Activated T-cell treated with anti-CD3 and anti-CD28 coated beads, Interleukin-2, amount 50 U/mL, for 4 hours (primary cell): ENCODE results near the gene ATP11A. TPM values are rescaled to one million over a fixed set of nuclear protein-coding genes. Genes with fewer than 3 reads are reported as not detected.

Experiments
- ATAC-seq, 2 donors: fragments of 200-7000 bp; cut with Tn5 transposase; one replicate each; pipeline ENCODE4 v1.10.0; 2021
- DNase-seq: peaks from one replicate; pipeline ENCODE4 v3.0.0-alpha.2; 2020
- H3K27me3 Mint-ChIP-seq: one replicate; pipeline ENCODE4 v1.8.0; 2021; ENCODE audit warnings: low read depth, mixed read lengths
- H3K36me3 Mint-ChIP-seq: one replicate; pipeline ENCODE4 v1.8.0; 2022; ENCODE audit warnings: mixed read lengths; ENCODE audit not compliant: insufficient read depth
- H3K4me1 Mint-ChIP-seq: one replicate; pipeline ENCODE4 v1.8.0; 2021; ENCODE audit warnings: low read depth, mixed read lengths
- H3K4me3 Mint-ChIP-seq: one replicate; pipeline ENCODE4 v1.8.0; 2021; ENCODE audit warnings: mild to moderate bottlenecking, moderate library complexity, mixed read lengths
- H3K9me3 Mint-ChIP-seq: one replicate; pipeline ENCODE4 v1.8.0; 2021; ENCODE audit warnings: mixed read lengths
- total RNA-seq, 3 donors: library from RNA; stranded (reverse); gene quantifications; one replicate each; pipeline ENCODE4 v1.2.1, GENCODE V29; 2021

Gene ATP11A
- total RNA-seq, 3 donors from 2014 or later = 34.7 to 40.8 (median 35.6) TPM

DNA sequence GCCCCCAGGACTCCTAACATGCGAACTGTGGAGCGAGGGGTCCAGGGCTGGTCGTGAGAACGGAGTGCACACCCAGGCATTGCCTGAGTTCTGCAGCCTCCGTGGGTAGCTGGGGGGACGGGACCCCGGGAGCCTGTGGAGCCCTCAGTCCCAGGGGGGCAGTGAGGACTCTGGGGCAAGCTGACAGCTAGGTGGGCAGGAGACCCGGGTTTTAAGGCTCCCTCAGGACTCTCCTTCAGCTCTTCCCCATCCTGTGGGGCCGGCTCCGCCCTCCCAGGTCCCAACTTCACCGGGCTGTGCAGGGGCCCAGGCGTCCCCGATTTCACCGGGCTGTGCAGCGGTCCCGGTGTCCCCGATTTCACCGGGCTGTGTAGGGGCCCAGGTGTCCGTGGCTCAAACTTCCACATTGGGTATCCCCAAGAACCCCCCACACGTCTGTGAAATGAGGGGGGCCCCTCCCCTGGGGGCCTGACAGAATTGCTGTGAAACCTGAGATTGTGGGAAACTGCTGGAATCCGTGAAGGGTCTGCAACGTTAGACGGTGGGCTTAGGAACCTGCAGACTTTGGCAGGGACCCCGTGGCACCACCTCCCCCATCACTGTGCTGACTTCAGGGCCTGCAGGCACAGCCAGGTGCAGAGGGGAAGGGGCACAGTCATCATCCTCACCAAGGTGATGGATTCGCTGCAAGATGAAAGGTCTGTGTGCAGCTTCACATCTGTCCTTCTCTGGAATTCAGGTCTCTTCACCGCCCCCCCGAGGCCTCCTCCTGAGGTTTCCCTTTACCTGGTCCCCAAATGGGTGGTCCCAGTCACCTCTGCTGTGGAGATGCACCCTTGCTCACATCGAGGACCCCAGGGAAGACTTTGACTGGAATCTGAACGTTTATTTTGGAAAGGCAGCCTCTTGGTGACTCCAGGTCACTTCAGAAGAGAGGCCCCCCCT lies 206.0 kb downstream of the ATP11A start:
- Mint-ChIP-seq H3K9me3 (no peaks in the 10 kb centered on the region), H3K36me3 (no peaks in the 10 kb centered on the region), H3K27me3 (peaks cover 15% of the 10 kb centered on the region), H3K4me3 (no peak overlapping the region), H3K4me1 (peaks cover 4% of the 10 kb centered on the region)
- DNase-seq = no peak
- peak in 1 of 2 donors; percentile 16 for ATAC-seq

DNA sequence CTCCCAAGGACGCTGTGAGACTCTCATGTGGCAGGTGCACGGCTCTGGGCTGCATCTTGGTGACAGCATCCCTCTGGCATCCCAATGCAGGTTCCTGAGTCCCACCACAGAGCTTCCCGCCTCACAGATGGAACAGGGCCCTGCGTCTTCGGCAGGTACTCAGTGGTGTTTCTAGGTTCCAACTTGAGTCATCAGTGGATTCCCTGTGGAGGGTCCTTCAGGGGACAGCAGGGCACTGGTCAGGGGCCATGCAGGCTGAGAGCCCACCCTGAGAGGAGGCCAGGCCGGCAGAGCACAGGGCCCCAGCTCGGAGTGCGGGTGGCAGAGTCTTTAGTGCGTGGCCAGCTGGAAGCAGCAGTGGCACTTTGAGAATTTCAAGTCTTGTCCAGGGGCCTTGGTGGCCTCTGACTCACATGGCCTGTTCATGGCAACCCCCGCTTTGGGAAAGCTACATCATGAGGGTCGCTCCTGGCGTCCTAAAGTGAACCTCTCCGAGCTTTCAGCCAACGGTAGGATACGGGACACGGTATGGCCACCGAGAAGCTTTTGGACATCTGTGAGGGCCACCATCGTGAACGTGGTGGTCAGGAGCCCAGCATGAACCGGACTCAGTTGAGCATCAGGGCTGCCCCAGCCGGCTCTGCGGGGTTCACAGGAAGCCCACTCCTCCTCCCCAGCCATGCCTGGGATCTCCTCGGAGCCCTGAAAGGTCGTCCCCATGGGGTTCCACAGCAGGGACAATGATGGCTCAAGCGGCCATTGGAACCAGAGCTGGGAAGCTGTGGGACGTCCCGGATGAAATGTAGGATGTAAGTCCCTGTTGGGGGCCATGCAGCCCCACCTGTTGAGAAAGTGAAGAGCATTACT lies 207.1 kb downstream of the ATP11A start:
- no peak for ATAC-seq
- H3K4me3 Mint-ChIP-seq = no peak overlapping the region
- no peaks in the 10 kb centered on the region for H3K36me3 Mint-ChIP-seq
- peaks cover 4% of the 10 kb centered on the region for H3K4me1 Mint-ChIP-seq
- no peak for DNase-seq
- peaks cover 15% of the 10 kb centered on the region for H3K27me3 Mint-ChIP-seq
- no peaks in the 10 kb centered on the region for H3K9me3 Mint-ChIP-seq

DNA sequence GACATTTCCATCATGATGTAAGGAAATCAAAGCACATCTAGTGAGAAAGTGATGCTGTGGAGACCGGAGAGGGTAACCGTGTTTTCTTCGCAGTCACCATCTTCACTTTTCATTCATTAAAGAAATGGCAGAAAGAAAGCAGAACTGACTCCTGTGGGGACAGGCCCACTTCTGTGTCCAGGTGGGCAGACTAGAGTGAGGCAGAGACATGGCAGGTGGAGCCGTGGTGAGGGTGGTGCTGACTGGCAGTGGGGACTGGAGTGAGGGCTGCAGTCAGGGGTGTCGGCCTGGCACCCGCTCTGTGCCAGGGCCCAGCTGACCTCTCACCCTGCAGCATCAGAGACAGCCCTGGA lies 207.7 kb downstream of the ATP11A start:
- H3K4me3 Mint-ChIP-seq = no peak overlapping the region
- H3K4me1 Mint-ChIP-seq = peaks cover 4% of the 10 kb centered on the region
- H3K9me3 Mint-ChIP-seq = no peaks in the 10 kb centered on the region
- H3K36me3 Mint-ChIP-seq = no peaks in the 10 kb centered on the region
- H3K27me3 Mint-ChIP-seq = peaks cover 15% of the 10 kb centered on the region
- DNase-seq = no peak
- ATAC-seq = no peak

DNA sequence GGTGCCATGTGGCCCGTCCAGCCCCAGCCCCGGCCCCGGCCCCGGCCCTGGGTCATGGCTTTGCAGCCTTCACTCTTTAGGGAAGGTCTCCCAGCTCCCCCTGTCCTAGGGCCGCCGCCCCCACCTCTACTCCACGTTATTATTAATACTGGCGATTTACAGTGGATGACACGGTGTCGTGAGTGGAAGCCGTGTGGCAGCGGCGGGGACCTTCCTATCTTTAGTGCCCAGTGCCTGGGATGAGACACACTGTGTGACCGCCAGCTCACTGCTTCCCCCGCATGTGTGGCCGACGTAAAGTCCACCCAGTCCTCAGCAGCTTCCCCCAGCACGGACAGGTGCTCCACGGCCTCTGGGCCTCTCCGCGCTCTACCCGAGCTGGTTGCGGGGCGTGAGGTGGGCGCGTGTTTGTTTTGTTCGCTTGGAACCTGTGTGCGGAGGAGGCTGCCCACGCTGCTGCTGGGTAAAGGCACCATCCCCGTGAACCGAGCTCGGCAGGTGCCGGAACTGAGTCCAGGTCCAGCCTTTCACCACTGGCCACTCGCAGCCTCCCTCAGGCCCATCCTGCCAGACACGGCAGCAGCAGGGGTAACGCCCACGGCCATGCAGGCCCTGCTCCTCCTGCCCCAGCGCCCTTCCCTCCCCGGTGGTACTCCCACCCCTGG lies 208.2 kb downstream of the ATP11A start:
- ATAC-seq (no peak), DNase-seq (no peak)
- H3K4me3 Mint-ChIP-seq = no peak overlapping the region
- no peaks in the 10 kb centered on the region for H3K36me3 Mint-ChIP-seq
- no peaks in the 10 kb centered on the region for H3K9me3 Mint-ChIP-seq
- peaks cover under 1% of the 10 kb centered on the region for H3K4me1 Mint-ChIP-seq
- H3K27me3 Mint-ChIP-seq = peaks cover 15% of the 10 kb centered on the region

DNA sequence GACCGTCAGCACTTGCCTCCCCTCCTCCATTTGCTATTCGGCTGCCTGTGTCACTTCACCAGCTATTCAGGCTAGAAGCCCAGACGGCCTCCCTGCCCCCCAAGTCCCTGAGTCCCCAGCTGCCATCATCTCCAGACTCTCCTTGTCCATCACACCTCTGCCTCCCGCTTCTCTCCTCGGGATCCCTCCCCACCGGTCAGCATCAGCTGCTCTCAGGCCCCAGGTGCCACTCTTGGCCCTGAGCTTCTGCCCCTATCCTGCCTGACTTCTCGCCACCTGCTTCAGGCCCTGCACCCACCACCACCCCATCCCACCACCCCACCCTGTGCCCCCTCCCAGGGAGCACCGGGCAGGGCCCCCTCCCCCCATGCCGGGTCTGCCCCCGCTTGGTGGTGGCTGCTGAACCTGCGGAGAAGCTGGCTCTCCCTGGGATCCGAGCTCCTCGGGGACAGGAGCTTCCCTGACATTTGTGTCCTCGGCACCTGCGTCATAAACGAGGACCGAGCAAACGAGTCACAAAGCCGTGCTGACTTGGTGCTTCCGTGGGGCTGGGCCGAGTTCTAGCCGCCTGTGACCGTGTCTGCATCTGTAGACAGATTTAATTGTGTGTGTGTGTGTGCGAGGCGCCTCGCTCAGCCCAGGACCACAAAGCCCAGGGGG lies 208.9 kb downstream of the ATP11A start:
- ATAC-seq (no peak), DNase-seq (no peak)
- H3K4me1 Mint-ChIP-seq = no peaks in the 10 kb centered on the region
- H3K4me3 Mint-ChIP-seq = no peak overlapping the region
- H3K36me3 Mint-ChIP-seq = no peaks in the 10 kb centered on the region
- H3K27me3 Mint-ChIP-seq = peaks cover 15% of the 10 kb centered on the region
- H3K9me3 Mint-ChIP-seq = no peaks in the 10 kb centered on the region

DNA sequence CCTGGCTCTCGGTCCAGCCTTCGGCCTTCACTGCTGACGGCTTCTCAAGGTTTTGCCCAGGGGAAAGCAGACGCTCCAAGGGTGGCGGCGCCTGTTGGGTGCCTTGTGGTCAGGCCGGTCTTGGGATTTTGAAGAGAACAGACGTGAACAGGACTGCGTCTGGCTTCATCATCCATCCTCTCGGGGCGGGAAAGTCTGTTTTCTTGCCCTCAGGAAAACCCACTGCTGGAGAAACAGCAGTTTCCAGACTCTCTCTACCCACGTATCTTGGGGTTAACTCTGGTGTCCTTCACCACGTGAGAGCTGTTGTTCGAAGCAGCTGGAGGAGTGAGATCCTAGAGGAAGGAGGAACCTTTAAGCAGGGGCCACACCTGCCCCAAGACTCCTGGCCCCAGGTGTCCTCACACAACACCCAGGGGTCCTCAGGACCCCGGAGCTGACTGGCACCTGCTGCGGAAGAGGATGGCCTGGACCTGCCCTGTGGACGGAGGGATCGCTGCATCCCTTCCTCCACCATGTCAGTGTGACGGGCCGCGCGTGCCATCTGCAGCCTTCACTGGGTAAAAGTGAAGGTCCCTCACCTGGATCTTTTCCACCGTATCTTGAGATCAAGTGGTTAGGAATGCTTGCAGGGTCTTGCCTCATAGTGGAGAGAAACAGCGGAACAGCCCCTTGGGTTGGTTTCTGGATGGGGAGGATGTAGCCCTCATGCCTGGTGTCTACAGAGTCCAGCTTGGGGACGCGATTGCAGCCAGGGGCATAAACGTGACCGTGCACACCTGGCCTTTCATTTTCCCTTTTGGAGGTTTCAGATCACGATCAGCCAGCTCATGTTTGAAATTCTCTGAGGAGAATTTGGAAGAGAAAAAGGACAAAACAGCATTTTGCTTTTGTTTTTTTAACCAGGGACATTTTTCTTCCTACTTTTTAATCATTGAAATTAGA lies 209.7 kb downstream of the ATP11A start:
- DNase-seq (no peak), ATAC-seq (no peak)
- Mint-ChIP-seq H3K27me3 (peaks cover 15% of the 10 kb centered on the region), H3K9me3 (no peaks in the 10 kb centered on the region), H3K4me3 (no peak overlapping the region), H3K36me3 (no peaks in the 10 kb centered on the region), H3K4me1 (no peaks in the 10 kb centered on the region)

DNA sequence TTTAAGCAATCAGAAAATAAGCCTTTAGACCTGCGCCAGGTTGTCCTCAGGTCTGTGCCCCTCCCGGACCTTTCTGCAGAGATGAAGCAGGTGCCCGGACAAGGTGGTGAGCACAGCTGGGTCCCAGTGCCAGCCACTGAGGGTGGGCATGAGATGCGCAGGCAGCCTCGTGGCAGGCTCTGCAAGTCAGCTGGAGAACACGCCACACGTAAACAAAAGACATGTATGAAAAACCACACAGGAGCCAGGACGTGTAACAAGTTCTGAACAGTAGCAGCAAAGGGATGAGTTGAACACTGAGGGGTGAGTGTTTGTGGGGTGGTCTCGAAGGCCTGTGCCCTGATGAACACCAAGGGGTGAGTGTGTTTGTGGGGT lies 210.4 kb downstream of the ATP11A start:
- ATAC-seq = no peak
- no peak overlapping the region for H3K4me3 Mint-ChIP-seq
- no peaks in the 10 kb centered on the region for H3K36me3 Mint-ChIP-seq
- H3K9me3 Mint-ChIP-seq = peaks cover 5% of the 10 kb centered on the region
- no peaks in the 10 kb centered on the region for H3K4me1 Mint-ChIP-seq
- peaks cover 14% of the 10 kb centered on the region for H3K27me3 Mint-ChIP-seq
- no peak for DNase-seq

DNA sequence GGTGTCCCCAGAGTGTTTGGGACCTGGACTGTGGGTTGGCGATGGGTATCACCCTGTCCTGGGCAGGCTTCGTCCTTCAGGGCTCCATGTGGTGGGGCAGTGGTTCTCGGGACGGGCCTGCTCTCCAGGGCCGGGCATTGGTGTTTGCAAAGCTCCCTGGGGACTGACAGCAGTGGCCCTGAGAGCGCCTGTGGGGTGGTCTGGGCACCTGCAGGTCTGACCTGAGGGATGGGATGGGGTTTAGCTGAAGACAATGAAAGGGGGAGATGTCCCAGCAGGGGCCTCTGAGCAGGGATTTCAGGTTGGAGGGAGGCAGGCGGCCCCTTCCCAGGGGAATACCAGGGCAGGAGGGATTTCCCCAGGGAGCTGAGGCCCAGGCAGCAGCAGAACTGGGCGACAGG lies 210.9 kb downstream of the ATP11A start:
- DNase-seq (no peak), ATAC-seq (no peak)

DNA sequence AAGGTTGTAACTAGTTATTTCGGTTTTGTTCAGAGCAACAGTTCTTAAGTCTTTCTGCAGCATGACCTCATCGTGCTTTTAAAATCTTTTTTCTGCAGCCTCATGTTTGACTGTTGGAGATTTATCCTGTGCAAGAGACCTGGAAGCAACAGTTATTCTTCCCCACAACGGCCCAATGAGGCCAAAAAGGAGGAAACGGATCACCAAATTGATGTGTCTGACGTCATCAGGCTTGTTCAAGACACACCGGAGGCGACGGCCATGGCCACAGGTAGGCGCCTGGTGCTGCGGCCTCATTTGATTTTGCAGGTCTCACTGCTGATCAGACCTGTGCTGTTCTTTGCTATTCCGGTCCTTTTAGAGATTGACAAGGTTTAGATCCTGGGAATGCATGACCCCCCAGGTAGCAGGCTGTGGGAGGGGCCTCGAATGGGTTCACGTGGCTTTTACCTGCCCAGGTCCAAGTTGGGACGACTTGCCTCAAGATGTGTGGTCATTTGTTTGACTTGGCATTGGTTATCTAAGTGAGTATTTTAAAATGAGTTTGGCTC lies 212.3 kb downstream of the ATP11A start:
- Mint-ChIP-seq H3K4me1 (no peaks in the 10 kb centered on the region), H3K27me3 (peaks cover 6% of the 10 kb centered on the region), H3K4me3 (no peak overlapping the region), H3K36me3 (no peaks in the 10 kb centered on the region), H3K9me3 (peaks cover 7% of the 10 kb centered on the region)
- no peak for DNase-seq
- no peak for ATAC-seq

More for the DNA sequence above, 210.9 kb downstream of the ATP11A start:
- Mint-ChIP-seq H3K9me3 (peaks cover 7% of the 10 kb centered on the region), H3K36me3 (no peaks in the 10 kb centered on the region), H3K27me3 (peaks cover 12% of the 10 kb centered on the region), H3K4me1 (no peaks in the 10 kb centered on the region), H3K4me3 (no peak overlapping the region)

DNA sequence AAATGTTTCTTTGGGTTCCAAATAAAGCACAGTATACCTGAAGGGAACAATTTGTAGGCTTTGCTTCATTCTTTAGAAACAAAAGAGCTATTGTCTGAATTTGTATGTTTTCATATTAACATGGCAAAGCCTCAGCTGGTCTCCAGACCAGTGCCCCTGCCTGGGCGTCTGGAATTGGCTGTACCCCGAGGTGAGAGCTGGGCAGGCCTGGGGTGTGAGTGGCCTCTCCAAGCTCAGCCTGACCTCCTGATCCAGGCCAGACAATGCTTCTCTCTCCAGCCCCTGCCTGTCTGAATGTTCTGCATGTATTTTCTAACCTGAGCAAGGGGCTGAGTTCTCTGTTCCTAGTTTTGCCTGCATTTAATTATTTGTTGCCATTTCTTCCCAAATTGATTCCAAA lies 212.8 kb downstream of the ATP11A start:
- peaks cover 7% of the 10 kb centered on the region for H3K9me3 Mint-ChIP-seq
- no peak for DNase-seq
- H3K4me3 Mint-ChIP-seq = no peak overlapping the region
- no peak for ATAC-seq
- no peaks in the 10 kb centered on the region for H3K4me1 Mint-ChIP-seq
- H3K36me3 Mint-ChIP-seq = no peaks in the 10 kb centered on the region
- peaks cover 3% of the 10 kb centered on the region for H3K27me3 Mint-ChIP-seq

DNA sequence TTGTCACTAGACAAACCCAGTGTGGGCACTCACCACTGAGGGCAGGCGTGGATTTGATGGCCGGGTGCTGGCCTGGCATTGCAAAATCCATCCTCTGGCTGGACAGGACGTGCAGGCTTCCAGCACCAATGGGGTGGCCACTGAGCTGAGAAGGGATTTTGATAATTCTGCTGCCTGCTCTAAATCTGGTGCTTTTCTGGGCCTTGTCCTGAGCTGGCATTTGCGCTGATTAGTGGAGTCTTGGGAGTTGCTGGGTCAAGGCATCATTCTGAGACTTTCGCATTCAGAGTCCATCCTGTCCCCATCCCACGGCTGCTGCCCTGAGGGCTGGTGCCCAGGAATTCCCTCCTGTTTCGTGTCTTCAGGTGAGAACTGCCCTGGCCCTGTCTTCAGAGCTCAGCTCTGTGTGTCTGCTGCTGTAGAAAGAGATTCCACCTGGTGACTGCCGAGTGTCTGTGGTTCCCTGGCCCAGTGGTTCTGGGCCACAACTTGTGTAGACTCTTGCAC lies 213.3 kb downstream of the ATP11A start:
- no peak for DNase-seq
- ATAC-seq = no peak
- H3K36me3 Mint-ChIP-seq = no peaks in the 10 kb centered on the region
- H3K4me3 Mint-ChIP-seq = no peak overlapping the region
- no peaks in the 10 kb centered on the region for H3K4me1 Mint-ChIP-seq
- peaks cover 7% of the 10 kb centered on the region for H3K9me3 Mint-ChIP-seq
- H3K27me3 Mint-ChIP-seq = peaks cover 3% of the 10 kb centered on the region

DNA sequence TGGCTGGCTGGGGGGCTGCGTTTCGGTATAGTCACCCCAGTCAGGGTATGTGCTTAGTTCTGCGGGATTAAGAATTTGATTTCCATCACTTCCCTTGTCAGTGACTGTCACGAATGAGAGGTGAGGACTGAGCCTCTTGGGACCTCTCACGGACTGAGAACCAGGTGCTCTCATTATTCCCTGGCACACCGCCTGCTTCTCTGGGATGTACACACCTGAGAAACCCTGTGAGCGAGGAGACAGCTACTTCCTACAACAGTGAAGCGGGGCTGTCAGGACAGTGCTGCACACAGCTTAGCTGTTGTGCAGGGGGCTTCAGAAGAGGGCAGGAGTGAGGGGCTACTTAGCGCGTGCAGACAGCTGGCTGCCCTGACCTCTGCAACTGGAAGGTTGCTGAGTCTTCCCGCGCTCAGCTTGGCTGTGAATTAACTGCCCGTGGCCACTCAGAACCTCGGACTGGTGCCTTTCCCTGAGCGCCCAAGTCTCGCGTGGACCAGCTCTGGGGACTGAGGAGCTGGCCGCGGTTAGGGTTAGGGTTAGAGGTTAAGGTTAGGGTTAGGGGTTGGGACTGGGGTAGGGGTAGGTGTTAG lies 213.9 kb downstream of the ATP11A start:
- H3K27me3 Mint-ChIP-seq = peaks cover 3% of the 10 kb centered on the region
- H3K36me3 Mint-ChIP-seq = no peaks in the 10 kb centered on the region
- H3K4me3 Mint-ChIP-seq = no peak overlapping the region
- peaks cover 7% of the 10 kb centered on the region for H3K9me3 Mint-ChIP-seq
- ATAC-seq (no peak), DNase-seq (no peak)
- H3K4me1 Mint-ChIP-seq = no peaks in the 10 kb centered on the region
